ENCODE measurements around the gene PHC2.

Gene PHC2

GRCh38 chr1:33338440-33339211 lies 92.3 kb downstream of the PHC2 start:
- no peak overlapping the region for H3K4me3 ChIP-seq (ENCODE audit: low read depth, low read length)
- H3K4me2 ChIP-seq (ENCODE audit: low read length) = no peak overlapping the region
- no peak overlapping the region for H2AFZ ChIP-seq
- H3K79me2 ChIP-seq = peaks cover 44% of the 10 kb centered on the region
- no peaks in the 10 kb centered on the region for H3K9me3 ChIP-seq (ENCODE audit: control insufficient read depth, low read length)
- H3K9ac ChIP-seq = no peak overlapping the region
- H3K27ac ChIP-seq = peak overlapping the region; percentile 30
- TF ChIP-seq, protein P1, sequence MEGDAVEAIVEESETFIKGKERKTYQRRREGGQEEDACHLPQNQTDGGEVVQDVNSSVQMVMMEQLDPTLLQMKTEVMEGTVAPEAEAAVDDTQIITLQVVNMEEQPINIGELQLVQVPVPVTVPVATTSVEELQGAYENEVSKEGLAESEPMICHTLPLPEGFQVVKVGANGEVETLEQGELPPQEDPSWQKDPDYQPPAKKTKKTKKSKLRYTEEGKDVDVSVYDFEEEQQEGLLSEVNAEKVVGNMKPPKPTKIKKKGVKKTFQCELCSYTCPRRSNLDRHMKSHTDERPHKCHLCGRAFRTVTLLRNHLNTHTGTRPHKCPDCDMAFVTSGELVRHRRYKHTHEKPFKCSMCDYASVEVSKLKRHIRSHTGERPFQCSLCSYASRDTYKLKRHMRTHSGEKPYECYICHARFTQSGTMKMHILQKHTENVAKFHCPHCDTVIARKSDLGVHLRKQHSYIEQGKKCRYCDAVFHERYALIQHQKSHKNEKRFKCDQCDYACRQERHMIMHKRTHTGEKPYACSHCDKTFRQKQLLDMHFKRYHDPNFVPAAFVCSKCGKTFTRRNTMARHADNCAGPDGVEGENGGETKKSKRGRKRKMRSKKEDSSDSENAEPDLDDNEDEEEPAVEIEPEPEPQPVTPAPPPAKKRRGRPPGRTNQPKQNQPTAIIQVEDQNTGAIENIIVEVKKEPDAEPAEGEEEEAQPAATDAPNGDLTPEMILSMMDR (IDR thresholded peaks at IDR 0.05) = no peak
- H3K4me1 ChIP-seq = peaks cover 3% of the 10 kb centered on the region
- no peaks in the 10 kb centered on the region for H3K36me3 ChIP-seq (ENCODE audit: control insufficient read depth, insufficient read depth, low read length)
- H3K27me3 ChIP-seq (ENCODE audit: control insufficient read depth, insufficient read depth, low read length) = no peaks in the 10 kb centered on the region

DNA sequence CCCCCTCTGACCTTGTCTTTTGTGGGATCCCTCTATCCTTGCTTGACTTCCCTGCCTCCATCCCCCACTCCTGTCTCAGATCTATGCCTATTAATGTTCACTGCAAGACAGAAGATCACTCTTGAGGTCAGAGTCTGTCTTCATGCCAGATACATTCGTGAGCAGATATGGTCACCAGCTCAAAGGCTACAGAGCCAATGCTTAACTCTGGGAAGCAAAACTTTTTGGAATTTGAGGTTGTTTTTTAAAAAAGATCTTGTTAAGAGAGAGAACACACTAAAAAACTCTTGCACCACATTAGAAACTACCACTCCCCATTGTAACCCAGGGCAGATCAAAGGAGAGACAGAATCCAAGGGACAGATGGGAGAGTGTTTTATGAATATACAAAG lies 92.9 kb downstream of the PHC2 start:
- Histone ChIP-seq H3K4me1 (peaks cover 5% of the 10 kb centered on the region), H3K9me3 (ENCODE audit: control insufficient read depth, low read length) (no peaks in the 10 kb centered on the region), H3K9ac (no peak overlapping the region), H2AFZ (no peak overlapping the region), H3K79me2 (peaks cover 42% of the 10 kb centered on the region), H3K4me2 (ENCODE audit: low read length) (no peak overlapping the region), H3K4me3 (ENCODE audit: low read depth, low read length) (no peak overlapping the region), H3K27ac (peak overlapping the region; percentile 30), H3K27me3 (ENCODE audit: control insufficient read depth, insufficient read depth, low read length) (no peaks in the 10 kb centered on the region), H3K36me3 (ENCODE audit: control insufficient read depth, insufficient read depth, low read length) (no peaks in the 10 kb centered on the region)
- TF ChIP-seq, protein P1 (IDR thresholded peaks at IDR 0.05) = no peak

DNA sequence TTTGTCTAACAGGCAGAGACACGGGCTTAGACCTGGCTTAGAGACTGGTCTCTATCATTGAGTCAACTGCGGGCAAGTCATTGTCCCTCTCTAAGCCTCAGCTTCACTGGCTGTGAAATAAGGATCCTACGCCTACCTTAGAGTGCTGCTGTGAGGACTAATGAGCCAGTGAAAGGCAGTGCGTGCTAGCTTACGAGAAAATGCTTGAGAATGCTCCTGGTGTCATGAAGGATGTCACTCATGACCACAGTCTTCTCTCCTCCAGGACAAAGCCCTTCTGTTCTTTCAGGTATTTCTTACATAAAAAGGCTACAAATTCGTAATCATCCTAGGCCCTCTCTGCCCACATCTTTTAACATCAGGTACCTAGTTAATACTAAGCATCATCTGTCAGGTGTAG lies 93.5 kb downstream of the PHC2 start:
- Histone ChIP-seq H3K9ac (no peak overlapping the region), H3K4me1 (peaks cover 8% of the 10 kb centered on the region), H3K36me3 (ENCODE audit: control insufficient read depth, insufficient read depth, low read length) (no peaks in the 10 kb centered on the region), H3K4me2 (ENCODE audit: low read length) (no peak overlapping the region), H3K79me2 (peaks cover 36% of the 10 kb centered on the region), H3K4me3 (ENCODE audit: low read depth, low read length) (no peak overlapping the region), H3K9me3 (ENCODE audit: control insufficient read depth, low read length) (no peaks in the 10 kb centered on the region), H3K27me3 (ENCODE audit: control insufficient read depth, insufficient read depth, low read length) (no peaks in the 10 kb centered on the region), H2AFZ (no peak overlapping the region), H3K27ac (no peak overlapping the region)
- TF ChIP-seq, protein P1 (IDR thresholded peaks at IDR 0.05) = no peak

- Histone ChIP-seq H2AFZ (no peak overlapping the region), H3K4me3 (ENCODE audit: low read depth, low read length) (no peak overlapping the region), H3K36me3 (ENCODE audit: control insufficient read depth, insufficient read depth, low read length) (no peaks in the 10 kb centered on the region), H3K27ac (no peak overlapping the region), H3K79me2 (peaks cover 31% of the 10 kb centered on the region), H3K9me3 (ENCODE audit: control insufficient read depth, low read length) (no peaks in the 10 kb centered on the region), H3K4me2 (ENCODE audit: low read length) (no peak overlapping the region), H3K27me3 (ENCODE audit: control insufficient read depth, insufficient read depth, low read length) (no peaks in the 10 kb centered on the region), H3K4me1 (peaks cover 5% of the 10 kb centered on the region), H3K9ac (no peak overlapping the region)
- TF ChIP-seq, protein P1 (IDR thresholded peaks at IDR 0.05) = no peak
Observed at GRCh38 chr1:33336580-33336979, 94.3 kb downstream of the PHC2 start.

- no peak overlapping the region for H2AFZ ChIP-seq
- H3K4me3 ChIP-seq (ENCODE audit: low read depth, low read length) = no peak overlapping the region
- H3K9ac ChIP-seq = no peak overlapping the region
- no peaks in the 10 kb centered on the region for H3K27me3 ChIP-seq (ENCODE audit: control insufficient read depth, insufficient read depth, low read length)
- H3K4me1 ChIP-seq = peaks cover 5% of the 10 kb centered on the region
- H3K36me3 ChIP-seq (ENCODE audit: control insufficient read depth, insufficient read depth, low read length) = no peaks in the 10 kb centered on the region
- TF ChIP-seq, protein P1 (IDR thresholded peaks at IDR 0.05) = no peak
- H3K4me2 ChIP-seq (ENCODE audit: low read length) = no peak overlapping the region
- H3K79me2 ChIP-seq = peaks cover 22% of the 10 kb centered on the region
- no peaks in the 10 kb centered on the region for H3K9me3 ChIP-seq (ENCODE audit: control insufficient read depth, low read length)
- H3K27ac ChIP-seq = no peak overlapping the region
Observed at GRCh38 chr1:33335020-33335419, 95.9 kb downstream of the PHC2 start.

All from parathyroid adenoma (tissue), 2 donors.